ENCODE data around the gene FAM135A.

DNA sequence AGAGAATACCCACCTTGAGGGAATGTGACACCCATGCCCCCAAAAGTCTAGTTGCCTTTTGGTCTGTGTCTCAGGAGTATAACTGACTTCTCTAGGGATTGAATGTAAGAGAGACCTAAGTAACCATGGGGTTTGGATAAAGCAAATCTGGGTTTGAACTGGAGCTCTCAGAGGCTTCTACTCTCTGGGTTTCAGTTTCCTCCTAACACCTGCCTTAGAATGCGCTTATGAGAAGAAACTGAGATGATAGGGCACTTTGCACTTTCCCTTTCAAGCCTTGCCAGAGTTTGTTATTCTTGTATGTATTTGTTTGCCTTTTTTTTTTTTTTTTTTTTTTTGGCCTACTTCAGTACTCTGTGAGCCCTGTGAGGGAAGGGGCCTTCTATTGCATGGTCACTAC is 172.8 kb downstream of the FAM135A start:
- TF ChIP-seq, protein P1, sequence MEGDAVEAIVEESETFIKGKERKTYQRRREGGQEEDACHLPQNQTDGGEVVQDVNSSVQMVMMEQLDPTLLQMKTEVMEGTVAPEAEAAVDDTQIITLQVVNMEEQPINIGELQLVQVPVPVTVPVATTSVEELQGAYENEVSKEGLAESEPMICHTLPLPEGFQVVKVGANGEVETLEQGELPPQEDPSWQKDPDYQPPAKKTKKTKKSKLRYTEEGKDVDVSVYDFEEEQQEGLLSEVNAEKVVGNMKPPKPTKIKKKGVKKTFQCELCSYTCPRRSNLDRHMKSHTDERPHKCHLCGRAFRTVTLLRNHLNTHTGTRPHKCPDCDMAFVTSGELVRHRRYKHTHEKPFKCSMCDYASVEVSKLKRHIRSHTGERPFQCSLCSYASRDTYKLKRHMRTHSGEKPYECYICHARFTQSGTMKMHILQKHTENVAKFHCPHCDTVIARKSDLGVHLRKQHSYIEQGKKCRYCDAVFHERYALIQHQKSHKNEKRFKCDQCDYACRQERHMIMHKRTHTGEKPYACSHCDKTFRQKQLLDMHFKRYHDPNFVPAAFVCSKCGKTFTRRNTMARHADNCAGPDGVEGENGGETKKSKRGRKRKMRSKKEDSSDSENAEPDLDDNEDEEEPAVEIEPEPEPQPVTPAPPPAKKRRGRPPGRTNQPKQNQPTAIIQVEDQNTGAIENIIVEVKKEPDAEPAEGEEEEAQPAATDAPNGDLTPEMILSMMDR (IDR thresholded peaks at IDR 0.05), result no peak
- TF ChIP-seq POLR2A (IDR thresholded peaks at IDR 0.05), result no peak

All from Peyer's patch (tissue), 4 donors.